Ovary (tissue), 3 donors: ENCODE results near the gene NFIL3.

Source experiments
- EP300 ChIP-seq: sonication (generic); formaldehyde crosslinking; IDR thresholded peaks from one replicate; pipeline ENCODE4 v1.6.1; 2017; ENCODE audit warnings: antibody characterized with exemption
- POLR2A ChIP-seq: fragments of 450-650 bp; IDR thresholded peaks from one replicate; pipeline ENCODE4 v1.6.1; 2017; ENCODE audit warnings: antibody characterized with exemption, mild to moderate bottlenecking, moderate library complexity
- TF ChIP-seq, protein P1 (sequence below), 3 donors: fragments of 450-650 bp in 2 of 3; fragments of 200-600 bp in 1 of 3; IDR thresholded peaks; one replicate each; pipeline versions ENCODE4 v1.5.1 to v1.8.0; 2016 to 2022; ENCODE audit warnings: antibody characterized with exemption in 3 of 3, mild to moderate bottlenecking in 1 of 3
- donor health status: DM: no; HTN: no; CAD: no.

DNA sequence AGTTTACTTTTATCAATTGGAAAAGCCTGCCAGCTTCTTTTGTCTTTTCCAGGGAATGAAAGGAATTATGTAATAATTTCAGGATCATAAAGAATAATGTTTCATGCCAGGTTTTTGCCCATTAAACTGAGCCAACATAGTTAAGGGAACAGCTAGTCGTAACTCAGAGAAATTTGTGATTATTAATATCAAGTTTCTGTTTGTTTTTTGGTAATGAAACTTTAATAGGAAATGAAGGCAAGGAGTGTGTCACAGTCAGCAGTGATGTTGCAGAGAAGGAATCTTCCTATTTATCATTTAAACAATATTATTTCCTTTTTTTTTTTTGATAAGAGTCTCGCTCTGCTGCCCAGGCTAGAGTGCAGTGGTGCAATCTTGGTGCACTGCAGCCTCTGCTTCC lies 10.7 kb downstream of the NFIL3 start:
- no peak for TF ChIP-seq POLR2A
- TF ChIP-seq, protein P1, sequence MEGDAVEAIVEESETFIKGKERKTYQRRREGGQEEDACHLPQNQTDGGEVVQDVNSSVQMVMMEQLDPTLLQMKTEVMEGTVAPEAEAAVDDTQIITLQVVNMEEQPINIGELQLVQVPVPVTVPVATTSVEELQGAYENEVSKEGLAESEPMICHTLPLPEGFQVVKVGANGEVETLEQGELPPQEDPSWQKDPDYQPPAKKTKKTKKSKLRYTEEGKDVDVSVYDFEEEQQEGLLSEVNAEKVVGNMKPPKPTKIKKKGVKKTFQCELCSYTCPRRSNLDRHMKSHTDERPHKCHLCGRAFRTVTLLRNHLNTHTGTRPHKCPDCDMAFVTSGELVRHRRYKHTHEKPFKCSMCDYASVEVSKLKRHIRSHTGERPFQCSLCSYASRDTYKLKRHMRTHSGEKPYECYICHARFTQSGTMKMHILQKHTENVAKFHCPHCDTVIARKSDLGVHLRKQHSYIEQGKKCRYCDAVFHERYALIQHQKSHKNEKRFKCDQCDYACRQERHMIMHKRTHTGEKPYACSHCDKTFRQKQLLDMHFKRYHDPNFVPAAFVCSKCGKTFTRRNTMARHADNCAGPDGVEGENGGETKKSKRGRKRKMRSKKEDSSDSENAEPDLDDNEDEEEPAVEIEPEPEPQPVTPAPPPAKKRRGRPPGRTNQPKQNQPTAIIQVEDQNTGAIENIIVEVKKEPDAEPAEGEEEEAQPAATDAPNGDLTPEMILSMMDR (IDR thresholded peaks at IDR 0.05) = no peak
- TF ChIP-seq EP300 = no peak
